Measurements from ENCODE around the gene NKRF.

Gene NKRF

DNA sequence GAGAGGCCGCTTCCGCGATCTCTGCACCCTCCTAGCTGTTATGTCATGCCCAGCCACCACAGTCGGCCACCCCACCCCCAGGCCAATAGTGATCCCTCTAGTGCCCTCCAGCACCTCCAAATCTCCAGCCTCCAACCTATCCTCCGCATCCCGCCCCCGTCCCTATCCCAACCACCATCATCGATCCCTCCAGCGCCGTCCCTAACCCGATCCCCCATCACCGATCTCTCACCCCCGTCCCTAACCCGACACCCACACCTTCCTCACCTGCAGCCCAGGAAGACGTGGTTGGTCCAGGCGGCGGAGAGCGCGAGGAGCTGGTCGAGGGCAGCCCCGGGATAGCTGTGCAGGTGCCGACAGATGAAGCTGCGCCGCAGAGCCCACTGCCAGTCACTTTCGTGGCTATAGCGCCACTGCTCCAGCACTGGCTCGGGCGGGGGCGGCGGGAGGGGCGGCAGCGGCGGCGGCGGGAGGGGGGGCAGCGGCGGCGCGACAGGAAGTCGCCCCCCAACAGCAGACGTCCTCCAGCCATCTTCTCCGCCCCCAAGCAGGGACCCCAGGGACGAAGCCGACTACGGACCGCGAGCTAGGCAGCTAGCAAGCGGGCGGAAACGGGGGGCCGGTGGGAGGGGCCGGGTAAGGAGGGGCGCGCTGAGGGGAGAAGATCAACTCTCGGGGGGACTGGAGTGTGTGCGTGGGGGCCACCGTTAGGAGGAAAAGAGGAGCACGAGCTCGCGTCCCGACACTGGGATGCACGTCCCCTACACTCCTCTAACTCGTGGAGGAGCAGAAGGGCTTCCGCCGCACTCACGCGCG, 552 bp downstream of the NKRF start:
- DNase-seq: no peak

DNA sequence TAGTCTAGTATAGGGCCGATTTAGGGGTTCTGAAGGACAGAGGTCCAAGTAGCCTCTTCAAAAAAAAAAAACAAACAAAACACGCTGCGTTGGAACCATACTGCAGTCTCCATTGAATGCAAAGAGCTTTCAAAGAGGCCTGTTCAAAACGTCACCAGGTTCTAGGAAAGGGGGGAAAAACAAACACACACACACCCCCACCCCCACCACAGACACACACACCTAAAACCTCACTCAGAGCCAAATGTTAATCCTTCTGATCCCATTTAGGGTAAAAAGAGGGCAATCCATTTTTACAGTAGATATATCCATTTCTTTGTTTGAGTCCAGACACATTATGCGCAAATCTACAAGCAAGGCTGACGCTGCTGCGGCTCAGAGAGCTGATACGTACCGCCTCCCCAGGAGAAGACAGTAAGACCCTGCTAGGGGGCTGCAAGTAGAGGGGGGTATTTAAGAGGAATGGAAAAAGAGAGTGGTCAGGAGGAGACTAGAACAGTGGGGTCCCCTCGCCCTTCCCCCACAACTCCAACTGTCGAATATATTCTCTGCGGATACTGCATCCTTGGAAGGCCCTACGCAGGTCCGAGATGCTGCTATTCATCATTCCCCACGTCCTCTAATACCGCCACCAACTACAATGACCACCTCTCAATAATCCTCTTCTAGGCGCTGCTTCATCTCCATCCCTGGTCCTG, 1.3 kb downstream of the NKRF start:
- no peak for DNase-seq

GRCh38 chrX:119602701-119603255, 3.4 kb downstream of the NKRF start:
- DNase-seq: no peak

- DNase-seq: no peak
These were observed 16.4 kb downstream of the NKRF start for GRCh38 chrX:119589810-119590209.

DNA sequence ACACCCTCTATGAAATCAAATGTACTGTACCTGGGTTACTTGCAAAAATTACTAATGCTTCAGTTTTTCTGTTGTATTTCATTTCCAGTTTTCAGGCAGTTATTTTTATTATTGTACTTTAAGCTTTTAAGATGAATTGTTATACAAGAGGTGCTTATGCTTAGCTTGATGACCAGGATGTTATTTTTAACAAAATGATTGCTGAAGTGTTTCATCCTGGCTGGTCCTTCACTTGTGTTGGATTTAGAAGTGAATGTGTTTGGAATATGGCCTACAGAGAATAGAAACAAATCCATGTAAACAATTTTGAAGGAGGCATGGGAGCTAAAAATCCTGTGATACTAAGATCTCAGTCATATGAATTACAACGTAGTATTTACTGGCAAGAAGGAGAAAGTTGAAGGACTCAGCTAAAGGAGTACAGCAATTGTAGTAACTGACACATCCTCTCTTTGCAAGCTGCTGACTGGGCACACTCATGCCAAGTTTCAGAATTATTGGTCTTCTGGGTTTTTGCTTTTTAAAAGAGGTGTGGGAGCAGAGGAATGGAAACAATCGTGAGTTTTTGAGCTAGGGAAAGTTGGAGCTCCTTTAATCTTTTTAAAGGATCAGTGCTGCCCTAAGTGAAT, 22.7 kb downstream of the NKRF start:
- no peak for DNase-seq

GRCh38 chrX:119579414-119579813, 26.8 kb downstream of the NKRF start:
- no peak for DNase-seq

DNA sequence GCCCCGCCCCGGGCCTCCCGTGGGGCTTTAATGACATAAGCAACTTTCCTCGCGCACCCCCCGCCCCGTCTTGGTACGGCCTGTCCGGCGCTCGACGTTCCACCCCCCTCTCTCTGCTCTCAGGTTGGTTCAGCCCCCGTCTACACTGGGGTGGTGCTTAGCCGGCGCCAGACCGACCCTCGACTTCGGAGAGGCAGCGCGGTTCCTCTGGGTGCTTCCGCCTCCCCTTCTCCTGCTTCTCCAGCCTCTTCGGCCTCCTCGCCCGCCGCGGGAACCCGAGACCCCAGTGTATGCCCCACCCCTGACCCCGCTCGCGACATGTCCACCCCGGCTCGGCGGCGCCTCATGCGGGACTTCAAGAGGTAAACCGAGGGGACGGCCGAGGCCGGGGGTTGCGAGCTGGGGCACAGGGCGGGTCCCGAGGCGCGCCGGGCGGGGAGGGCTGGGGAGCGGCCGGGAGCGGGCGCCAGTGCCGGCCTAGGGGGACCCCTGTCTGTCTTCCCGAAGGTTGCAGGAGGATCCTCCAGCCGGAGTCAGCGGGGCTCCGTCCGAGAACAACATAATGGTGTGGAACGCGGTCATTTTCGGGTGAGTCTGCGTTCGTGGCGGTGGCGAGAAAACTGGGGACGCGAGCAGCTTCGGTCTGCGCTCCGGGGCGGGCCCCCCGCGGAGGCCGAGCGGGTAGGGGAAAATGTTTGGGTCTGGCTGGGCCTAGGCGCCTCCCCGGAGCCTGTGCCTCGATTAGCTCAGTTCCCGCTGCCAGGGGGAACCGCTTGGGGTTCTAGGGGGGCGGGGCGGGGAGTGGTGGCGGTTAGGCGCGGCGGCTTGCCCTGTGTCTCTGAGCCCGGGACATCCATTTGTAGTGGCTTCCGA, 31.6 kb downstream of the NKRF start, which contains the start of gene UBE2A:
TSS of gene UBE2A (plus strand) at position 170 of the 873 bp plus-strand sequence. CDS start at position 319, 149 bp downstream.
- peak; percentile 30 for DNase-seq

GRCh38 chrX:119573840-119574393, 32.3 kb downstream of the NKRF start:
- DNase-seq: no peak

DNA sequence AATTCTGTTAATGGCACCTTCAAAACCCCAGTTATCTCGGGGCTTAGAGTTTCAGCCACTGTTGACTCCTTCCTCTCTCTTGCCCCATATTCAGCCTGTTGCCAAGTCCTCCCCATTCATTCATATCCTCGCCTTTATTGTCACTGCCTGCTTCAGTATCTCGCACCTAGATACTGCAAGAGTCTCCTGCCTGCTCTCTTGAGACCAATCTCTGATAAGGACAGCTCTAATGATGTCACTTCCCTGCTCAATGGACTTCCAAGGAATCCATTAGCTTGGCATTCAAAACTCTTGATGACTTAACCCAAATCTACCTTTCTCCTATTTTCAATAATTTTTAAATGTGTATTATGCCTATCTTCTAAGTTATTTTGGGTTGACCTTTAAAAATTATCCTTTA, 33.0 kb downstream of the NKRF start:
- no peak for DNase-seq

DNA sequence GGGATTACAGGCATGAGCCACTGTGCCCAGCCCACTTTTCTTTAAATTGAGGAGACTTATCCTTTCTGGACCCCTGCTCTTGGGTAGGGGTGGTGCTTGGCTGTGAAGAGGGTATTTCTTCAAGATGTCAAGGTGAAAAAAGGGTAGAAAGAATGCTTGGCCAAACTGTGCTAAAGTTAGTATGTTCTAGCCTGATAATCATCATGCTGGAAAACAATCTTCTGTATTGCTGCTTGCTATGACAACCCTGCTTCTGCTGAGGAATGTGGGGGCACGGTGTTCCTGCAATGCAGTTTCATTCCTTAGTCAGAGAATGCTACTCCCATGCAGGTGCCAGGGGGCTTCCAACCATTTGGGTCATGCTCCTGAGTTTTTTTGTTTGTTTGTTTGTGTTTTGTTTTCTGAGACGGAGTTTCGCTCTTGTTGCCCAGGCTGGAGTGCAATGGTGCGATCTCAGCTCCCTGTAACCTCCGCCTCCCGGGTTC, 35.8 kb downstream of the NKRF start:
- DNase-seq: no peak

GRCh38 chrX:119565107-119565663, 41.0 kb downstream of the NKRF start, which contains the start of gene STEEP1:
STEEP1 (minus strand) TSS chrX:119565409; CDS start chrX:119565355, 54 bp downstream.
- DNase-seq: peak; percentile 17

DNA sequence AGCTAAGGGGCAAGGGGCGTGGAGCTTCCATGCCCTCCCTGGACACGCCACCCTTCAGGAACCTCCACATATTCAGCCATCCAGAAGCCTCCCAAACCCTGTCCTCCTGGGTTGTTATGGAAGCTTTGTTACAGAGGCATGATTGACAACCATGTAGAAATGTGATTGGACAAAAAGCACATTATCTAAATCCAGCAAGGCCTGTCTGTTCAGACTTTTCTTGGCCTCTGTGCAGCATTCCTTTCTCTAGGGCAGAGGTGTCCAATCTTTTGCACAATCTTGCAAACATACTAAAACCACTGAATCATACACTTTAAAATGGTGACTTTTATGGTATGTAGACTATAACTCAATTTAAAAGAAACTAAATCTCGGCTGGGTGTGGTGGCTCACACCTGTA, 53.7 kb downstream of the NKRF start:
- DNase-seq: no peak

GRCh38 chrX:119549327-119550016, 56.8 kb downstream of the NKRF start:
- DNase-seq: no peak

DNA sequence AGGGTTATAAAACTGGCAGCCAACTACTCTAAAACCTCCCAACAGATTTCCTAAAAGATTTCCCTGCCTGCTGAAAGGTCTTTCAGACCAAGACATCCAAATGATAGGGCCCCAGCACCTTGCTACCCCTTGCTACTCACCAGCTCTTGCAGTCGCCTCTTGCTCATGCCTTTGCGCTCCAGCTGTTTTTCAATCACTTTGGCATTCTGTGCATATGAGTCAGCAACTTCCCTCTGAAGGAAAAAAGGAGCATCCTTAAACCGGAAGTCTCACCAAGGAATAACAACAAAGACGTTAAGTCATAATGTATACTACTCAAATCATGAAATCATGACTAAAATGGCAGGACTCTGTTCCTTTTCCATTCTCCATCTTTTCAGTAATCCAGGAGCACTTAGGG, 65.0 kb downstream of the NKRF start:
- DNase-seq: no peak

GRCh38 chrX:119539872-119540271, 66.4 kb downstream of the NKRF start:
- no peak for DNase-seq
